Natural killer cell (primary cell): ENCODE data around the gene TCFL5. TPM values are rescaled to one million over a fixed set of nuclear protein-coding genes. Genes with fewer than 3 reads are reported as not detected.

Experiments used
- ATAC-seq, 3 donors: fragments of 150-1000 bp in 2 of 3; fragments of 200-7000 bp in 1 of 3; cut with Tn5 transposase; 1 replicate in 1 of 3; 2 replicates in 2 of 3; pipeline ENCODE4 v1.10.0; 2021; ENCODE audit warnings: mild to moderate bottlenecking in 2 of 3, moderate library complexity in 2 of 3
- DNase-seq, 2 donors: peaks; one replicate each; pipeline versions ENCODE4 v3.0.0 to v3.0.0-alpha.2; 2013 to 2021; ENCODE audit warnings: mixed read lengths in 1 of 2
- H3K27ac ChIP-seq: one replicate; pipeline ENCODE4 v1.5.1; 2013; ENCODE audit warnings: mild to moderate bottlenecking, low read length
- H3K27me3 ChIP-seq: one replicate; pipeline ENCODE4 v1.6.1; 2013; ENCODE audit warnings: low read length; ENCODE audit not compliant: control insufficient read depth, insufficient read depth
- H3K36me3 ChIP-seq: one replicate; pipeline ENCODE4 v1.6.1; 2013; ENCODE audit warnings: low read length; ENCODE audit not compliant: control insufficient read depth, insufficient read depth
- H3K4me1 ChIP-seq: one replicate; pipeline ENCODE4 v1.6.1; 2013; ENCODE audit warnings: low read length; ENCODE audit not compliant: control insufficient read depth, insufficient read depth
- H3K4me3 ChIP-seq: one replicate; pipeline ENCODE4 v1.5.1; 2013; ENCODE audit warnings: low read length
- H3K9me3 ChIP-seq: one replicate; pipeline ENCODE4 v1.6.1; 2013; ENCODE audit warnings: low read length; ENCODE audit not compliant: control insufficient read depth, insufficient read depth
- H3K27ac Mint-ChIP-seq, 2 donors: one replicate each; pipeline ENCODE4 v1.8.0; 2022; ENCODE audit warnings: mild to moderate bottlenecking in 2 of 2, mixed read lengths in 2 of 2, moderate library complexity in 1 of 2
- H3K27me3 Mint-ChIP-seq, 2 donors: one replicate each; pipeline ENCODE4 v1.8.0; 2022; ENCODE audit warnings: low read depth in 2 of 2, mixed read lengths in 2 of 2
- H3K36me3 Mint-ChIP-seq: one replicate; pipeline ENCODE4 v1.8.0; 2022; ENCODE audit warnings: mixed read lengths
- H3K4me1 Mint-ChIP-seq, 2 donors: one replicate each; pipeline ENCODE4 v1.8.0; 2022; ENCODE audit warnings: mixed read lengths in 2 of 2
- H3K4me3 Mint-ChIP-seq: one replicate; pipeline ENCODE4 v1.8.0; 2022; ENCODE audit warnings: mild to moderate bottlenecking, moderate library complexity, mixed read lengths
- H3K9me3 Mint-ChIP-seq, 2 donors: one replicate each; pipeline ENCODE4 v1.8.0; 2022; ENCODE audit warnings: mixed read lengths in 2 of 2
- CTCF ChIP-seq: fragments of 200-600 bp; IDR thresholded peaks from one replicate; pipeline ENCODE4 v1.8.0; 2022; ENCODE audit warnings: antibody characterized with exemption
- WGBS: methylation state at CpG from one replicate; pipeline ENCODE4 v1.1.7; 2013; ENCODE audit warnings: missing lambda C conversion rate; ENCODE audit not compliant: insufficient coverage; 5-methylcytosine and 5-hydroxymethylcytosine counted together
- intact Hi-C: fragments of 100-400 bp; cut with micrococcal nuclease; formaldehyde crosslinking; loops from one replicate; pipeline ENCODE4 v1.14.2; 2022
- total RNA-seq, 4 donors: library from RNA; stranded (reverse); fragments of 120-200 nt in 1 of 4; gene quantifications; one replicate each; pipeline versions ENCODE4 v1.2.3 to v1.2.4, GENCODE V29; 2013 to 2022

Gene TCFL5
- total RNA-seq, 3 donors from 2014 or later (not counting 1 experiment from before 2014, with no cell fraction given) = 5.1 to 8.0 (median 6.4) TPM

DNA sequence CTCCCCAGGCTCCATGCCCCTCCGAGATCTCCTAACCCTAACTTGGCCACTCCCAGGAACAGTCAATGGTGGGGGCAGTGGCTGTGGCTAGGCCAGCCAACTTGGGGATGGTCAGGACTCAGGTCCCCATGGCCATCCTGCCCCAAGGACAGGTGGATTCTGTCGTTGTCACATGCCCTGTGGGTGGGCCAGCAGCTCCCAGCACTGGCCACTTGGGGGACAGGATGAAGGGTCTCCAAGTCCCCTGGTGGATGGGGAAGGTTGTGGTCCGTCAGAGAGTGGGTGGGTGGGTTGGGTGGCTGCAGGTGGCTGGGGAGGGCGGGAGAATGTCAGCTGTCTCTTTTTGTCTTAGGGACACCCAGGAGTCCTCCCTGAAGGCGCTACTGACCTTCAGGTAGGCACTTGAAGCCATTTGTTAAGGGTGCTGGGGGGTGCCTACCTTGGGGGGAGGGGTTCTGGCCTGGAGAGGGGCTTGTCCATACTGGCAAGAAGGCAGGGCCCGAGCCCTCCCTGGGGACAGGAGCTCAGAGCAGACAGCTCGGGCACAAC, 39.3 kb downstream of the TCFL5 start:
- intact Hi-C loops = no loop called here
- Histone ChIP-seq H3K27me3 (peaks cover 15% of the 10 kb centered on the region), H3K4me1 (peaks cover 16% of the 10 kb centered on the region), H3K36me3 (no peaks in the 10 kb centered on the region), H3K9me3 (no peaks in the 10 kb centered on the region), H3K4me3 (no peak overlapping the region), H3K27ac (no peak overlapping the region)
- no peak for ATAC-seq
- DNase-seq = no peak
- no peak overlapping the region for H3K27ac Mint-ChIP-seq
- H3K27me3 Mint-ChIP-seq = peaks cover 0 to 8% of the 10 kb centered on the region in 2 donors
- no peaks in the 10 kb centered on the region for H3K9me3 Mint-ChIP-seq
- TF ChIP-seq CTCF = no peak
- 78% methylated on average over 7 of the region's 7 CpGs for WGBS
- no peak overlapping the region for H3K4me3 Mint-ChIP-seq
- no peaks in the 10 kb centered on the region for H3K36me3 Mint-ChIP-seq
- no peaks in the 10 kb centered on the region for H3K4me1 Mint-ChIP-seq

- no peak for ATAC-seq
- Histone ChIP-seq H3K9me3 (no peaks in the 10 kb centered on the region), H3K27ac (no peak overlapping the region), H3K36me3 (no peaks in the 10 kb centered on the region), H3K4me3 (no peak overlapping the region), H3K4me1 (peaks cover 16% of the 10 kb centered on the region), H3K27me3 (peaks cover 15% of the 10 kb centered on the region)
- intact Hi-C loops = no loop called here
- Mint-ChIP-seq H3K4me3 (no peak overlapping the region), H3K27ac (no peak overlapping the region), H3K27me3 (peaks cover 0 to 8% of the 10 kb centered on the region in 2 donors), H3K4me1 (no peaks in the 10 kb centered on the region), H3K36me3 (no peaks in the 10 kb centered on the region), H3K9me3 (no peaks in the 10 kb centered on the region)
- 93% methylated on average over 12 of the region's 12 CpGs for WGBS
- no peak for DNase-seq
- no peak for TF ChIP-seq CTCF
These were observed 39.9 kb downstream of the TCFL5 start for GRCh38 chr20:62821726-62822210.

DNA sequence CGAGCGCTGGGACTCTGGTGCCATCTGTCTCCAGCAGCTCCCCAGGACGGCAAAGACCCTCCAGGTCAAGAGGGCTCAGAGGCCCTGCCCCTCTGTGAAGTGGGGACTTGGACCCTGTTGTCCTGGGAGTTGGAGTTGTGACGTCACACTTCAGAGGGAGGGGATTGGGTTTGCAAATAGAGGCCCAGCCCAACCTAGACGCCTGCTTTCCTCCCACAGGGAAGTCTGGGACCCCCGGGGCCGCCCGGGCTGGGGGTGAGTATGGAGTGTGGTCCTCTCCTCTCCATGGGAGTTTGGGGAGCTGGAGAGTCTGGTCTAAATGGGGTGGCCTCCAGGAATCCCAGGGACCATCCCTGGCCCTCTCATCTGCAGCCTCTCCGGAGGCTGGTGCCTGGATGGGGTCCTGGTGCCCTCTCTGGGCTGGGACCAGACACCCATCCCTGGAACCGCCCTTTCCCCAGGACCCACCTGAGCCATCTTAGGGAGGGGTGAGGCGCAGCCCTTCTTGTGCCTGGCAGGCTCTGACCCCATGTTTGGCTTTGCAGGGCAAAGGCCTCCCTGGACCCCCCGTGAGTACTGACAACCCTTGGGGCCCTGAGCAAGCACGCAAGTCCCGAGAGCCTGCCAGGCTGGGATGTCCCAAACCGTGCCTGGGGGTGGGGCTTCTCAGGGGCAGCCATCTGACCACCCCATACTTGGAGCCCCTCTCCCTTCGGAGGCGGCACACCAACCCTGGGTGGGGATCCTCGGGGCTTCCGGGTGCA, 40.5 kb downstream of the TCFL5 start:
- no peak overlapping the region for H3K4me3 Mint-ChIP-seq
- no peaks in the 10 kb centered on the region for H3K9me3 ChIP-seq
- peaks cover 0 to 8% of the 10 kb centered on the region in 2 donors for H3K27me3 Mint-ChIP-seq
- no peaks in the 10 kb centered on the region for H3K36me3 Mint-ChIP-seq
- no peak overlapping the region for H3K27ac Mint-ChIP-seq
- H3K9me3 Mint-ChIP-seq = no peaks in the 10 kb centered on the region
- no peak overlapping the region for H3K4me3 ChIP-seq
- 93% methylated on average over 19 of the region's 19 CpGs for WGBS
- TF ChIP-seq CTCF = no peak
- ATAC-seq (no peak), DNase-seq (no peak)
- H3K27me3 ChIP-seq = peaks cover 20% of the 10 kb centered on the region
- no peaks in the 10 kb centered on the region for H3K4me1 Mint-ChIP-seq
- H3K36me3 ChIP-seq = no peaks in the 10 kb centered on the region
- intact Hi-C loops = no loop called here
- peaks cover 21% of the 10 kb centered on the region for H3K4me1 ChIP-seq
- H3K27ac ChIP-seq = no peak overlapping the region
